HG03457 (cell line): Measurements from ENCODE around the gene FCRLB.
A peak's percentile ranks its signal among the peaks of the same experiment; 100 is the strongest.
"Not testable (repeated sequence)": the region's sequence is repeated elsewhere in the genome, so short reads cannot be mapped to it uniquely, and the experiment has no call there.

ENCODE experiments used
- ATAC-seq: cut with Tn5 transposase; IDR thresholded peaks from one replicate; pipeline ENCODE4 v1.9.1; 2021; ENCODE audit warnings: moderate number of reproducible peaks; ENCODE audit not compliant: unreplicated experiment

Gene FCRLB

DNA sequence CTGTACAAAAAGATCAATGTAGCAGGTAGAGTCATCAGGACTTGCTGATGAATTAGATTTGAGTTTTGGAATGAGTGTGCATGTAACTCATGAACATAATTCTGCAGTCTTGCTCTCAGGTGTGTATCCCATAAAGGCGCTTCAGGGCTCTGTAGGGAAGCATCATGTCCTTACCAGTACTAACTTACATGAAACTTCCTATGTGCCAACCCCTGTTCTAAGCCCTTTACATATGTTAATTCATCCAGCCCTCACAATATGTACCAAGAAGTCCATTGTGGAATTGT is 2.1 kb upstream of the FCRLB start:
- ATAC-seq: no peak

DNA sequence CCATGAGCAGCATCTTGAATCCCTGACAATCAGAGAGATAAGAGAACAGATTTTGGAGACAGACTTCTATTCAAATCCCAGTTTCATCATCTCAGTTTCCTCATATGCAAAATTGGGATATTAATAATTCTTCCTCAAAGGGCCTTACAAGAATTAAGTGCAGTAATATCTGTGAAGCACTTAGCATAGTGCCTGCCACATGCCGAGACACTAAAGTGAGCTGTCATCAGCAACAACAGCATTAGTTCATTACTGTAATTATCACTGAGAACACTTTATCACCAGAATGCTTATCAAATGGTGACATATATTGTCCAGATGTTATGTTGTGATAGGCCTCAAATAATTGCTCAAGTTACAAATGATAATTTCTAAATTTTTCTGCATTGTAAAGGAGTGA is 922 bp upstream of the FCRLB start:
- ATAC-seq: no peak

DNA sequence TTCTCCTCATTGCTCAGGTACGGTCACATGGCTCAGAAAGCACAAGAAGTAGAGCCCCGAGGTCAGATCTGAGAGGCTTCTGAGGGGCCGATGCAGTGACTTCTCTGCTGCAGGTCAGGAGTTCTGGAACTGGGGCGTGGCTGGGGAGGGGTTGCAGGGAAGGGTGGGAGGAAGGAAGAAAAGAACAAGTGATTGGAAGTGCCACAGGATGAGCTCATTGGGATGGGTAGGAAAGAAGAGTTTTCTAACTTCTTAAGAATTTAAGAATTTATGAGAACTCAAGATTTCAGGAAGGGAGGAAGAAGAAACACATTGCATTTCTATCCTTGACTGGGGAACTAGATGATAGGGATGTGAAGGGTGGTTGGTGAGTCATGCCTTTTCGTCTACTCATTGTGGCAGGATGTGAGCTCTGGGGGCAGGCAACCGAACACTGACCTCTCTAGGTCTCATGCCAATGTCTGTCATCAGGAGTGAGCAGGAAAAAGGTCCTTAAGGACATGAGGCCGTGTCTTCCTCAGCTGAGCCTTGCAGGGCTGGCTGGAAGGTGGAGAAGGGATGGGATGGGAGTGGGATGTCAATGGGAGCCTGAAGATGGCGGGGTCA is 497 bp downstream of the FCRLB start:
- ATAC-seq: no peak

DNA sequence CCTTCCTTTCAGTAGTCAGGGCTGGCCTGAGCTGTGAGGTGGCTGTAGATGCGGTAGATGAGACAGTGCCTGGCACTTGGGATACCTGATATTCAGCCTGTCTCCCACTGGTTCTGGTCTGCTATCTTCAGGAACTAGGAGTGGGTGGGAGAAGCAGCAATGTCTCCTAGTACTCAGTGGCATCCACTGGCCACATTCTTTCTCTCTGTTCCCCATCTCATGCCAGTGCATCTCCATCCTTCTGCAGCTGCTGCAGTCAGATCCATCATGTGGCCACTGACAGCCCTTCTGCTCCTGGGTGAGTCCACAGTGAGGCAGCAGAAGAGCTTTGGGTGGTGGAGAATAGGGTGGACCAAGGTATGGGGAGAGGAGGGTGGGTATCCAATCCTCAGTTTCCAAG is 1.1 kb downstream of the FCRLB start:
- ATAC-seq: no peak

DNA sequence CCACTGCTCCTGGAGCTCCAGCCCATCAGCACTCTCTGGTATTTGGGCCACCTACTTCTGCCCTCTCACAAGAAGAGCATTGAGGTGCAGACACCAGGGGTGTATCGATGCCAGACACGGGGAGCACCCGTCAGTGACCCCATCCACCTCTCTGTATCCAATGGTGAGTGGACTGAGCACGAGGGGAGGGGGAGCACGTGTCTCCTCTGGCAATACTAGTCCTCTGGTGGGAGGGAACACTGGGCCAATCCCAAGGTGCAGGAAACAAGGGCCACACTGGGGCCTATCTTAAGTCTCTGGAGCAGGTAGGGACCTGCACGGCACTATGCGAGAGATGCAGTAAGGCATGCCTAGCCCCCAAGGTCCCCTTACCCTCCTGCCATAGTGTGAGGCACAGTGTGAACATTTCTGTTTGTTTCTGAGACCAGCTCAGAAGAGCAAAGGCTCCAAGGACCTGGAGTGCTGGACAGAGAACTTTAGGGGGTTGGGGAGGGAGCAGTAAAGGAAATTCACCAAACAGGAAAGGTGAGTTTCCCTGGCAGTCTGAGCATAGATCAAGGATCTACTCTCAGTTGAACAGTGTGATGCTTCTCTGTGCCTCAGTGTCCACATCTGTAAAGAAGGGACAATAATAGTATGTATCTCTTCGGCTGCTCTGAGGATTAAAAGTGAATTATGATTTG is 2.3 kb downstream of the FCRLB start:
- ATAC-seq: no peak

DNA sequence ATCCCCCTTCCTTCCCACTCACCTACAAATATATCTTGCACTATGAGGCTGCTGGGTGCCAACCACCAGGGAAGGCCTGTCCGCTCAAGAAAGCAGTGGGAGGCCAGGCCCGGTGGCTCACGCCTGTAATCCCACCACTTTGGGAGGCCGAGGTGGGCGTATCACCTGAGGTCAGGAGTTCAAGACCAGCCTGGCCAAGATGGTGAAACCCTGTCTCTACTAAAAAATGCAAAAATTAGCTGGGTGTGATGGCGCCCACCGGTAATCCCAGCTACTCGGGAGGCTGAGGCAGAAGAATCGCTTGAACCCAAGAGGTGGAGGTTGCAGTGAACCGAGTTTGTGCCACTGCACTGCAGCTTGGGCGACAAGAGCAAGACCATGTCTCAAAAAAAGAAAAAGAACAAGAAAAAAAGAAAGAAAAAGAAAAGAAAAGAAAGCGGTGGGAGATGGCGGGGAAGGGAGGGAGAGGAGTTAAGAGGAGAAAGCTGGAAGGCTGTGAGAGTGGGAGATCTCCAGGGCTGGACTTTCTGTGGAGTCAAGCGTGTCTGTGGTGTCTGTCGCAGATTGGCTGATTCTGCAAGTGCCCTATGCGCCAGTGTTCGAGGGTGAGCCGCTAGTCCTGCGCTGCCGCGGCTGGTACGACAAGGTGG is 4.0 kb downstream of the FCRLB start:
- ATAC-seq: not testable (repeated sequence)

DNA sequence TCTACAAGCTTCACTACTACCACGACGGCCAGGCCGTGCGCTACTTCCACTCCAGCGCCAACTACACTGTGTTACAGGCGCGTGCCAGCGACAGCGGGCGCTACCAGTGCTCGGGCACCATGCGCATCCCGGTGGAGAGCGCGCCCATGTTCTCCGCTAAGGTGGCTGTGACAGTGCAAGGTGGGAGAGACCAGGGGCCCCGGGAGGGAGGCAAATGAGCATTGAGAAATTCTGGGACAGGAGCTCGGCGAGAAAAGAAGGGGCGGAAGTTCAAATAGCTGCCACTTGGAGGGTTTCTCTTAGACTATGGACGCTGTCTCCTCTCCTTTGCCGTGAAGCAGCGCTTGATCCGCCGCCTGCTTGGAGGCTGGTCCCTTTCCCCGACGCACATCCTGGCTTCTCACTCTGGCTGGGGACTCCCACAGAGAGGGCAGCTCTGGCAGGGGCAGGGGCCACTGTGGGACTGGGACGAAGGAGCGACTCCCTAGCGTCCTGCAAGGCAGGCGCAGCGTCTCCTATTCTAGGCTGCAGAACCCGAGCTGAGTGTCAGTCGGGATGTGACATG is 4.6 kb downstream of the FCRLB start:
- no peak for ATAC-seq

DNA sequence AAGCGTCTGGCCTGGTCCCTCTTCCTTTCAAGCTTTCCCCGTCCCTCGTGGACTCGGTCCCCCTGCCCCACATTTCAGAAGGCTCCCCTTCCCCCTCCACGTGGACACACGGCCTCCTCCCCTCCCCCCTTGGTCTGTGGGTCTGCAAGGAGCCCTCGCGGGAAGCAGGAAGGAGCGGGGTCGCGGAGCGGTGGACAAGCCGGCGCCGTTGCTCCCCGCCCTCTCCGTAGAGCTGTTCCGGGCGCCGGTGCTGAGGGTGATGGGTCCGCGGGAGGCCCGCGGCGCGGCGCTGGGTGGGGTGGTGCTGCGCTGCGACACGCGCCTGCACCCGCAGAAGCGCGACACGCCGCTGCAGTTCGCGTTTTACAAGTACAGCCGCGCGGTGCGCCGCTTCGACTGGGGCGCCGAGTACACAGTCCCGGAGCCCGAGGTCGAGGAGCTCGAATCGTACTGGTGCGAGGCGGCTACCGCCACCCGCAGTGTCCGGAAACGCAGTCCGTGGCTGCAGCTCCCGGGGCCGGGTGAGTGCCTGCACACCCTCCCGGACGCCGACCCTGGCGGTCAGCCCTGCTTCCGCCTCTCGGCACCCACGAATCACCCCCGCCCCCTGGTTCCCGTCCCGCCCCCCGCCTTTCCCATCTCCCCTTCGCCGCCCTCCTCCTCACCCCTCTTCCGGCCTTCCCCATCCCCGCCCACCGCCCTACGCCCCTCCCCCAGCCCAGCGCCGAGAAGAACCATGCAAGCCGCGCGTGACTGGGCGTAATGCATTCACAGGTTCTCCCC is 5.3 kb downstream of the FCRLB start:
- peak; percentile 46 for ATAC-seq

DNA sequence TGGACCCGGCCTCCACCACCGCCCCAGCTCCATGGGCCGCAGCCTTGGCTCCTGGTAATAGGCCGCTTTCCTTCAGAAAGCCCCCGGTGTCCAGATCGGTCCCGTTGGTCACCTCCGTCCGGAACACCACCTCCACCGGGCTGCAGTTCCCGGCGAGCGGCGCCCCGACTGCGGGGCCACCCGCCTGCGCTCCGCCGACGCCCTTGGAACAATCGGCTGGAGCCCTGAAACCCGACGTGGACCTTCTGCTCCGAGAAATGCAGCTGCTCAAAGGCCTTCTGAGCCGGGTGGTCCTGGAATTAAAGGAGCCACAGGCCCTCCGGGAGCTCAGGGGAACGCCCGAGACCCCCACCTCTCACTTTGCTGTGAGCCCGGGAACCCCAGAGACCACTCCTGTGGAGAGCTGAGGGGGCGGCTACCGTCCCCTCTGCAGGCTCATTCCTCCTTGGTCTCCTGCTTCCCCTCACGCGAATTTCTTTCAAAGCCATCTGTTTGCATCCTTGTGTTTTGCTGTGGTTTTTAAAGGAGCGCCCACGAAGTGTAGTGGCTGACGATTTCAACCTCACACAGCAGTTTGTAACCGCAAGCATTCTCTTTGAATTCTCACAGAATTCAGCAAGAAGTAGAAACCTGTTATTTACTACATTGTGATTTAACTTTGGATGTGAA is 6.0 kb downstream of the FCRLB start:
- ATAC-seq: peak; percentile 8

DNA sequence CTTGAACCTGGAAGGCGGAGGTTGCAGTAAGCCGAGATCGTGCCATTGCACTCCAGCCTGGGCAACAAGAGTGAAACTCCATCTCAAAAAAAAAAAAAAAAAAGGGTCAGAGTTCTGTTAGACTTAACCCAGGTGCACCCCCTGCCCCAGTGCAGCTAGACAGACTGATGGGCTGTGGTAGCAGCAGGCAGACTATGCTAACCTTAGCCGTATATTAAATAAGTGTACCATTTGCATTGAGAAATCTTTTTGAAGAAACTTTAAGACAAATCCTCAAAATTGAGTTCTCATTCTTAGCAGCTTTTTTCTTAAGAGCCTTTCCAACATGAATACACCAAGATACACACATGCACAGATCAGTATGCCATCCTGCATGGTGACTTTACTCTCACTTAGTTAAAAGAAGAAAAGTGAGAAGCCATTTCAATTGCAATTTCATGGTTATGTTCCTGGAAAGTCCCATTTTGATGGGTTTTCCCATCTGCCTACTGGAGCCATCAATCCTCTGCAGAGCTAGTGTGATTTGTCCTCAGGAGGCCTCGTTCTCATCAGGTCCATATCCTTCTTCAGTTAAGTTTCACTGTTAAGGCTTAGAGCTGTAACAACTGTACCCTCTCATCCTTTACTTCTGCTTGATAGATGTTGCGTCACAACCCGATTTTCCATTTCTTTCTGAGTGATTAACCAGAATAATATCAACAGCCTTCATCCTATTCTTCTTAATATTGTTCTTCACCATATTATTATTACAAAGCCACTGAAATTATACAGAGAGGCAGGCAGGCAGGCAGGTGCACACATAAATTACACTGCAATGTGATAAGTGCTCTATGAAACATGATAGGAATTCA is 7.3 kb downstream of the FCRLB start:
- no peak for ATAC-seq

DNA sequence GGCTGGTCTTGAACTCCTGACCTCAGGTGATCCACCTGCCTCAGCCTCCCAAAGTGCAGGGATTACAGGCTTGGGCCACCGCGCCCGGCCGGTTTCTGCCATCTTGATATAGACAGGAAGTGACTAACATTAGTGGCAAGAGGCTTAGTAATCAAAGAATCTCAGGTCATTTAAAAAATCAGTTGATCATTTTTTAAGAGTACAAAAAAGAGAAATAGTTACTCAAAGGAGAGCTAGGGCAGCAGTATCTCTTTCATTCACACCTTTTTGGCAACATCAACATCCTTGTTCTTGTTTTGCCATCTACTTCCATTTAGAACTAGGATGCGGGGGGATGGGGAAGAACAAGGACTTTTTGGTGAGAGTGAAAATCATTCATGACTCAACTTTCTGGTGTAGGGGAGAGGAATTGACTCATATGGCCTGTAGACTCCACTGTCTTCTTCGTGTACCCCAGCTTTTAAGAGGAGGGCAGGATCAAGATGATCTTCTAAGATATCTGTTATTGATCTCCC is 8.8 kb downstream of the FCRLB start:
- no peak for ATAC-seq

DNA sequence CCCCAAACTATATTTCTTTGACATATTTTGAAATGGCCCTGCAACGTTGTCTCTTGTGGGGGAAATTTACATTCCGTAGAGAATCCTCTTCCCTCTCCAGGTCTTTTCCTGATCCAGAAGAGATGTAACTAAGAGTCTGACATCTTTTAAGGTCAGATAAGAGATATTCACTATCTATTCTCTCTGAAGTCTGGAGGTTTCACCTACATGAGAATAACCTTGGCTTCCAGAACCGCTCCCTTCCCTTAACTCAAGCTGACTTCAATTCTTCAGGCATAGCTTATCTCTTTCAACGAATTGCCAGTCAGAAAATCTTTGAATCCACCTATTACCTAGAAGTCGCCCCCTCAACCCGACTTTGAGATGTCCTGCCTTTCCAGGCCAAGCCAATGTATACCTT is 9.9 kb downstream of the FCRLB start:
- no peak for ATAC-seq

DNA sequence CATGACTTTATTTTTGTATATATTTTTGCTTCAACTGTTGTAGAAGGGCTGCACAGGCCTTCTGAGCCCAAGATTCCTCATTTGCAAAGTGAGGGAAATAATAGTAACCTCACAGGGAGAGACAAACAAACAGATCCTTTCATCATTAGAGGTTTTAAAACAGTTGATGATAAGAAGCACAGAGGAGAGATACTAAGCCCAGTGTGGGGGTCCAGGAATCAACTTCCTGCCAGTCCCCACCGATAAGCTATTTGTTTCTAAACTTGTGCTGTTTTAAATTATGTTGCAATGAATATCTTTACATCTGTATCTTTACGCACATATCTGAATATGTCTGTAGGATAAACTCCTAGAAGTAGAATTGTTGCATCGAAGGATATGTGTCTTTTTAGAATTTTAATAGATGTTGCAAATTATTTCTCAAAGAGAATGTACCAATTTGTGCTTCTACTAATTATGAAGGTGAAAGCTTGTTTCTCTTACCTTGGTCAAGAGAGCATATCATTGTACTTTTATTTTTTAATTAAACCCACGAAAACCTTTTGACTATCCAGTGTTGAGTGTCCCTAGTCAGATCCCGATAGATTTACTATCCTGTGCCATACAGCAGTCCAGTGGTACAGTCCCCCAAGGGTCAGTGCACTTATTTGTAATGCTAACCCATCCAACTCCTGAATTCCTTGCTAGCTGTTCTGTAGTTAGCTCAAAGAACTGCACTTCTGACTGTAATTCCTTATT is 10.8 kb downstream of the FCRLB start:
- no peak for ATAC-seq

DNA sequence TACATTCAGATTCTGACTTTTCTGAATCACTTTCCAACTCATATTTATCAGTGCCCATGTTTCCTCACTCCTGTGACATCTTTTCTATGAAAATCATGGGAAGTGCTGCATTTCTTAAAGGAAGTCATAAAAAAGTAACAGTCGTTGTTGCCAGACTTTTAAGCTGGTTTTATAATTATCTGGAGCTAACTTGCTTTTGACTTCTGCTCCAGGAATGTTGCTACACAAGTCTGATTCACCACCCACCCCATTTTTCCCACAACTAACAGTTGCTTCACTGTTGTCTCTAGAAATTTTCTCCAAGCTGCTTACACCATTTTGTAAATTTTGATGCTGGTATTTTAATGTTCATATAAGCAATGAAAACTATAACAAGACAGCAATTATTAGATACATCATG is 12.2 kb downstream of the FCRLB start:
- ATAC-seq: no peak

DNA sequence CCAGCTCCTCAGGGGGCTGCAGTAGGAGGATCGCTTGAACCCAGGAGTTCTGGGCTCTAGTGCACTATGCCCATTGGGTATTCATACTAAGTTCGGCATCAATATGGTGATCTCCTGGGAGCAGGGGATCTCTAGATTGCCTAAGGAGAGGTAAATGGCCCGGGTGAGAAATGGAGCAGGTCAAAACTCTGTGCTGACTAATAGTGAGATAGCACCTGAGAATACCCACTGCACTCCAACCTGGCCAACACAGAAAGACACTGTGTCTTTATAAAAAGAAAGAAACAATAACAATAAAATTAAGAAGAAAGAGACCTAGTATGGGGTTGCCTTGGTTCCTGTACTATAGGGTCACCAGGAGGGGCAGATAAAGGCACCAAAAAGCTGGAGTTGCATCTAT is 14.5 kb downstream of the FCRLB start:
- no peak for ATAC-seq

DNA sequence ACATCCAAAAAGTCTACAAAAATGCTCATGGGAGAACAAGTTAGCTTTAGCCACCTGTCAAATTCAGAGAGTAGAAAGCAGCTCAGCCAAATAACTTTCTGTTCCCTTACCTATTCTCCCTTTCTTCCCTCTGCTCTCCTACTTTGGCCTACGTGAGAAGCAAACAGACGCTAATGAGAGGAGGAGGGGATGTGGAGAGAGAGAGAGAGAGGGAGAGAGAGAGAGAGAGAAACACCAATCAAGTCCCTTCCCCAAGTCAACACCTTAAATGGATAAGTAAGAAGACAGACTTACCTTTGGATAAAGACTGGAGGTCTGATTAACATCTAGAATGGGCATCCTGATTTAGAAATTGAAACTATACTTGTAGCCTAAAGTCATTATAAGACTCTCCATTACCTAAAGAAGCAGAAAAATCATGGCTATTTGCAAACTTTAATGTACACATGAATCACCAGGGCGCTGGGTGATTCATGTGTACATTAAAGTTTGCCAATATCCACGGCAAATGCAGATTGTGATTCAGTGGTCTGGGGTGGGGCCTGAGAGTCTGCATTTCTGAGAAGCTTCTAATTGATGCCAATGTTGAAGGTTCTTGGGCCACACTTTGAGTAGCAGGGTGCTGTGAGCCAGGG is 15.1 kb downstream of the FCRLB start:
- no peak for ATAC-seq

DNA sequence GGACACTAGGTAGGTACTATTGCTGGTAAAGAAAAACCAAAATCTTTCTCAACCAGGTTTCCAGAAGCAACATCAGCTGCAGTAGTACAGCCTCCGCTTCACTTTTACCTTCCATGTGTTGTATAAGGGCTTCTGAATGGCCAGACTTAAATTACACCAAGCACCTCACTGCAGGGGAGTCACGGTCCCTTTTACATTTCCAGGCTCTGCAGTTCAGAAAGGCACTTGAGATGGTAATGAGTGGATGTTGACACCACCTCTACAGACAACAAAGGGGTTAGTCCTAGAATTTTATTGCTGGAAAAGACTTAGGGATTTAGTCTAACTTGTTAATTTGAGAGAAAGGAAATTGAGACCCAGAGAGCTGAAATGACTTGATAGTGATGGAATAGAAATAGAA is 16.3 kb downstream of the FCRLB start:
- ATAC-seq: no peak

DNA sequence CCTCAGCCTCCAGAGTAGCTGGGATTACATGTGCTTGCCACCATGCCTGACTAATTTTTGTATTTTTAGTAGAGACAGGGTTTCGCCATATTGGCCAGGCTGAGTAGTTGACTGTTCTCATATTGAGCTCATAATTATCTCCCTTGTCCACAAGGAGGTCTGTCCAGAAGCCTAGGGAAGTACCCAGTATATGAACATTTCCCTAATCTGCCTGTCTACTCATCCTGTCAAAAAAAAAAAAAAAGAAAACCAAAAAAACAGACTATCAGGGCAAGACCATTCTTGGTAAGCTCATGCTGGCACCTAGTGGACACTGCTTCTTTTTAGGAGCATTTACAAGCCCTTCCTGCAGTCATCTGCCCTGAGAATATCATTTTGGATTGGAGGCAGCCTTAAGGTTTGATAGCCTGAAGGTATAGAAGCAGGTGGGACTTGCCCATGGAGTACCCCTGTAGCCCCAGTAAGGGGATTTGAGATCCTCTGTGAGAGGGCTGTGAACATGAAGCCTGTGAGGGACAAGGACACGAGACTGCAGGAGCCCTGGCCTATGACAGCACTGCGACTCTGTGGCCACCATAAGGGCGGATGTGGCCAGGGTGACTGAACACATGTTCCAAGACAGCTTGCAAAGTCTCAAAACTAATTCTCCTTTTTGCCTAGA is 17.4 kb downstream of the FCRLB start:
- ATAC-seq: peak; percentile 49
